HepG2 (cell line): ENCODE data around the gene SLC25A47. TPM values are rescaled to one million over a fixed set of nuclear protein-coding genes. Genes with fewer than 3 reads are reported as not detected.

Experiments
- CBFB ChIP-seq: sonication (generic); formaldehyde crosslinking; IDR thresholded peaks from 2 replicates; pipeline ENCODE4 v1.4.0; 2020; ENCODE audit warnings: missing genetic modification reagents
- ELF1 ChIP-seq: sonication (generic); formaldehyde crosslinking; IDR thresholded peaks from 2 replicates; pipeline ENCODE4 v1.4.0; 2020; ENCODE audit warnings: missing genetic modification reagents
- ELF4 ChIP-seq: sonication (generic); formaldehyde crosslinking; IDR thresholded peaks from 2 replicates; pipeline ENCODE4 v1.5.0; 2020; ENCODE audit warnings: missing genetic modification reagents, mild to moderate bottlenecking, moderate library complexity, borderline replicate concordance
- FIP1L1 ChIP-seq: fragments of 200-400 bp; formaldehyde crosslinking; IDR thresholded peaks from 2 replicates; pipeline ENCODE4 v1.6.1; 2018; ENCODE audit warnings: low read depth, mild to moderate bottlenecking, low read length, moderate library complexity, borderline replicate concordance; ENCODE audit not compliant: insufficient read depth
- HNF1B ChIP-seq: sonication (generic); formaldehyde crosslinking; IDR thresholded peaks from 2 replicates; pipeline ENCODE4 v1.5.1; 2020; ENCODE audit warnings: mild to moderate bottlenecking, moderate library complexity, missing genetic modification reagents
- KAT7 ChIP-seq: IDR thresholded peaks from 2 replicates; pipeline ENCODE4 v1.6.1; 2018; ENCODE audit warnings: borderline replicate concordance, missing compliant biosample characterization
- MBD4 ChIP-seq: IDR thresholded peaks from 2 replicates; pipeline ENCODE4 v1.6.1; 2012; ENCODE audit warnings: low read length, inconsistent platforms, borderline replicate concordance
- NCOR1 ChIP-seq: fragments of 200-600 bp; sonication (generic); IDR thresholded peaks from 2 replicates; pipeline ENCODE4 v1.7.0; 2017; ENCODE audit warnings: antibody characterized with exemption, low read length, borderline replicate concordance
- PAWR ChIP-seq: sonication (generic); formaldehyde crosslinking; IDR thresholded peaks from 2 replicates; pipeline ENCODE4 v1.4.0; 2020; ENCODE audit warnings: missing genetic modification reagents, mild to moderate bottlenecking, borderline replicate concordance
- RAD21 ChIP-seq: fragments of 450-650 bp; formaldehyde crosslinking; IDR thresholded peaks from 2 replicates; pipeline ENCODE4 v1.5.0; 2020; ENCODE audit warnings: mild to moderate bottlenecking
- TAF1 ChIP-seq: sonication (generic); formaldehyde crosslinking; IDR thresholded peaks from 2 replicates; pipeline ENCODE4 v1.4.0; 2020; ENCODE audit warnings: missing genetic modification reagents
- TBX2 ChIP-seq: sonication (generic); formaldehyde crosslinking; IDR thresholded peaks from 2 replicates; pipeline ENCODE4 v1.5.0; 2020; ENCODE audit warnings: missing genetic modification reagents, mild to moderate bottlenecking, borderline replicate concordance
- ZBTB8A ChIP-seq: sonication (generic); formaldehyde crosslinking; IDR thresholded peaks from 2 replicates; pipeline ENCODE4 v1.4.0; 2020; ENCODE audit warnings: mild to moderate bottlenecking, low read depth, missing genetic modification reagents, borderline replicate concordance
- ZKSCAN8 ChIP-seq: IDR thresholded peaks from 2 replicates; pipeline ENCODE4 v1.6.1; 2016; ENCODE audit warnings: borderline replicate concordance, missing genetic modification reagents, missing compliant biosample characterization
- ZNF260 ChIP-seq: sonication (generic); formaldehyde crosslinking; IDR thresholded peaks from 2 replicates; pipeline ENCODE4 v1.4.0; 2020; ENCODE audit warnings: missing genetic modification reagents, low read depth, mild to moderate bottlenecking, borderline replicate concordance
- ZNF547 ChIP-seq: sonication (generic); formaldehyde crosslinking; IDR thresholded peaks from 2 replicates; pipeline ENCODE4 v1.5.1; 2020; ENCODE audit warnings: mild to moderate bottlenecking, missing genetic modification reagents
- ZNF672 ChIP-seq: sonication (generic); formaldehyde crosslinking; IDR thresholded peaks from 2 replicates; pipeline ENCODE4 v1.8.1; 2022; ENCODE audit warnings: missing genetic modification reagents
- ZNF766 ChIP-seq: sonication (generic); formaldehyde crosslinking; IDR thresholded peaks from 2 replicates; pipeline ENCODE4 v1.5.0; 2020; ENCODE audit warnings: missing genetic modification reagents, borderline replicate concordance
- ZNF780A ChIP-seq: sonication (generic); formaldehyde crosslinking; IDR thresholded peaks from 2 replicates; pipeline ENCODE4 v1.8.0; 2022; ENCODE audit warnings: mild to moderate bottlenecking, missing genetic modification reagents, moderate library complexity
- polyA plus RNA-seq, 8 experiments: library from polyadenylated mRNA; depleted of rRNA in 3 of 8; stranded (reverse) in 7 of 8; unstranded in 1 of 8; fragments of >200 nt; fragmentation: Illumina TruSeq in 4 of 8; extraction: Trizol in 4 of 8; gene quantifications; 2 replicates each; pipeline versions ENCODE4 v1.2.1 to v1.2.3, GENCODE V29; 2011 to 2016; ENCODE audit warnings: low read depth in 4 of 8, missing spikeins in 1 of 8, mixed read lengths in 1 of 8; ENCODE audit not compliant: insufficient read depth in 1 of 8
- total RNA-seq, 5 experiments: library from RNA; depleted of rRNA; stranded (reverse); fragments of >200 nt; fragmentation: Illumina TruSeq; extraction: Trizol; gene quantifications; 2 replicates each; pipeline ENCODE4 v1.2.3, GENCODE V29; 2016; ENCODE audit warnings: low read depth in 1 of 5
- TF ChIP-seq, protein P1 (sequence below): sonication (generic); formaldehyde crosslinking; IDR thresholded peaks from 2 replicates; pipeline ENCODE4 v1.4.0; 2020; ENCODE audit warnings: missing genetic modification reagents, borderline replicate concordance
- TF ChIP-seq, protein P2 (sequence below): IDR thresholded peaks from 2 replicates; pipeline ENCODE4 v1.6.1; 2016; ENCODE audit warnings: low read depth

Gene SLC25A47
- total and polyA plus RNA-seq, 2 of the 13 experiments (the other 11 are each of a cell fraction or from before 2014, with no cell fraction given): 1.0 to 1.7 TPM

DNA sequence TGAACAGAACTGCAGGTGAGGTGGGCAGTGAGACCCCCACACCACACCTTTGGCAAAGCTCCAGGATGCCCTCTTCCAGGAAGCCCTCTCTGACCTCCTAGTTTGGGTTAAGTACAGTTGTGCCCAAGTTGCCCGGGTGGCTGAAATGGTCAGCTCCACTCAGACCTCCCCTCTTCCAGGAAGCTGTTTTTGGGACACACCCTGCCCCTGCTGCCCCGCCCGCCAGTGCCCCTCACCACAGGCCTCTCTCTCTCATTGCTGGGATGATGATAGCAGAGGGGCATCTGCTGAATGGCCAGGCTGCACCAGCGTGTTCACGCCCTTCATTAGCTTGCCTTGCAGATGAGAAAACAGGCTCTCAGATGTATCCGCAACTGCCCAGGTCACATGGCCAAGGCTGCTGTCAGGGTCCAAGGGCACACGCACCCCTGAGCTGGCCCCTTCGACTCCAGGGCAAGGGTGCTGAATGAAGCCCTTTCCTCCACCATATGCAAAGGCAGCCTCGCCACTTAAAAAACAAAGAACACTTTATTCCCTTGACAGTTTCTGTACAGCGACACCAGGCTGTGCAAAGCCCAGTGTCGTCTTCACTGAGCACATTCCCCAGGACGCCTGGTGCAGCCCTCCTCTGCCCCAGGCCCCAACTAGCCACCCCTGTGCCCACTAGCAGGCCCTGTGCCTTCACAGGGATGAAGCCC is 32.4 kb upstream of the SLC25A47 start (continued):
- TF ChIP-seq HNF1B (CRISPR knock-in tag) (peak; percentile 65; the same call in 1 of the 2 replicates), PAWR (CRISPR knock-in tag) (no peak), TBX2 (peak; percentile 92), FIP1L1 (no peak), RAD21 (CRISPR knock-in tag) (no peak), NCOR1 (peak; percentile 84), ZNF780A (CRISPR knock-in tag) (no peak), ZKSCAN8 (no peak), CBFB (CRISPR knock-in tag) (no peak), KAT7 (no peak), MBD4 (no peak), TAF1 (no peak), ZNF672 (no peak), ZBTB8A (CRISPR knock-in tag) (no peak), ZNF547 (no peak; the same call in 1 of the 2 replicates), ZNF766 (no peak), ELF1 (no peak), ELF4 (no peak), ZNF260 (no peak)
- TF ChIP-seq, protein P1, sequence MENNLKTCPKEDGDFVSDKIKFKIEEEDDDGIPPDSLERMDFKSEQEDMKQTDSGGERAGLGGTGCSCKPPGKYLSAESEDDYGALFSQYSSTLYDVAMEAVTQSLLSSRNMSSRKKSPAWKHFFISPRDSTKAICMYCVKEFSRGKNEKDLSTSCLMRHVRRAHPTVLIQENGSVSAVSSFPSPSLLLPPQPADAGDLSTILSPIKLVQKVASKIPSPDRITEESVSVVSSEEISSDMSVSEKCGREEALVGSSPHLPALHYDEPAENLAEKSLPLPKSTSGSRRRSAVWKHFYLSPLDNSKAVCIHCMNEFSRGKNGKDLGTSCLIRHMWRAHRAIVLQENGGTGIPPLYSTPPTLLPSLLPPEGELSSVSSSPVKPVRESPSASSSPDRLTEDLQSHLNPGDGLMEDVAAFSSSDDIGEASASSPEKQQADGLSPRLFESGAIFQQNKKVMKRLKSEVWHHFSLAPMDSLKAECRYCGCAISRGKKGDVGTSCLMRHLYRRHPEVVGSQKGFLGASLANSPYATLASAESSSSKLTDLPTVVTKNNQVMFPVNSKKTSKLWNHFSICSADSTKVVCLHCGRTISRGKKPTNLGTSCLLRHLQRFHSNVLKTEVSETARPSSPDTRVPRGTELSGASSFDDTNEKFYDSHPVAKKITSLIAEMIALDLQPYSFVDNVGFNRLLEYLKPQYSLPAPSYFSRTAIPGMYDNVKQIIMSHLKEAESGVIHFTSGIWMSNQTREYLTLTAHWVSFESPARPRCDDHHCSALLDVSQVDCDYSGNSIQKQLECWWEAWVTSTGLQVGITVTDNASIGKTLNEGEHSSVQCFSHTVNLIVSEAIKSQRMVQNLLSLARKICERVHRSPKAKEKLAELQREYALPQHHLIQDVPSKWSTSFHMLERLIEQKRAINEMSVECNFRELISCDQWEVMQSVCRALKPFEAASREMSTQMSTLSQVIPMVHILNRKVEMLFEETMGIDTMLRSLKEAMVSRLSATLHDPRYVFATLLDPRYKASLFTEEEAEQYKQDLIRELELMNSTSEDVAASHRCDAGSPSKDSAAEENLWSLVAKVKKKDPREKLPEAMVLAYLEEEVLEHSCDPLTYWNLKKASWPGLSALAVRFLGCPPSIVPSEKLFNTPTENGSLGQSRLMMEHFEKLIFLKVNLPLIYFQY: no peak
- TF ChIP-seq, protein P2, sequence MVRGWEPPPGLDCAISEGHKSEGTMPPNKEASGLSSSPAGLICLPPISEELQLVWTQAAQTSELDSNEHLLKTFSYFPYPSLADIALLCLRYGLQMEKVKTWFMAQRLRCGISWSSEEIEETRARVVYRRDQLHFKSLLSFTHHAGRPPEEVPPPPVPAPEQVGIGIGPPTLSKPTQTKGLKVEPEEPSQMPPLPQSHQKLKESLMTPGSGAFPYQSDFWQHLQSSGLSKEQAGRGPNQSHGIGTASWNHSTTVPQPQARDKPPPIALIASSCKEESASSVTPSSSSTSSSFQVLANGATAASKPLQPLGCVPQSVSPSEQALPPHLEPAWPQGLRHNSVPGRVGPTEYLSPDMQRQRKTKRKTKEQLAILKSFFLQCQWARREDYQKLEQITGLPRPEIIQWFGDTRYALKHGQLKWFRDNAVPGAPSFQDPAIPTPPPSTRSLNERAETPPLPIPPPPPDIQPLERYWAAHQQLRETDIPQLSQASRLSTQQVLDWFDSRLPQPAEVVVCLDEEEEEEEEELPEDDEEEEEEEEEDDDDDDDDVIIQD (CRISPR knock-in tag): no peak
